HCT116 (cell line): ENCODE measurements around the gene TUBD1. TPM values are rescaled to one million over a fixed set of nuclear protein-coding genes. Genes with fewer than 3 reads are reported as not detected.

ENCODE experiments used
- ATAC-seq: fragments of 200-7000 bp; cut with Tn5 transposase; 2 replicates; pipeline ENCODE4 v1.9.1; 2020; ENCODE audit warnings: mild to moderate bottlenecking, moderate library complexity
- BruUV-seq: library from RNA; stranded (reverse); fragments of 400-500 nt; replicated peaks from 2 replicates; lab custom pipeline; 2021; lab: Mats Ljungman, UMichigan
- CTCF ChIA-PET: fragments of 300-600 bp; sonication (Branson Sonifier 250); formaldehyde crosslinking; loops from one replicate; lab custom pipeline; 2021; ENCODE audit warnings: antibody characterized with exemption; lab: Charles Lee
- POLR2A ChIA-PET: fragments of 300-600, 350-600 bp; sonication (Branson Sonifier 250); formaldehyde crosslinking; loops from one replicate; lab custom pipeline; 2021; ENCODE audit warnings: antibody characterized with exemption; lab: Charles Lee
- RAD21 ChIA-PET, 2 experiments: fragments of 300-600 bp; sonication (Branson Sonifier 250); formaldehyde crosslinking; loops; one replicate each; lab custom pipeline; 2023; ENCODE audit warnings: low total read pairs in 2 of 2; ENCODE audit not compliant: uncharacterized antibody in 2 of 2, unreplicated experiment in 2 of 2, low non-redundant PET in 1 of 2; lab: Charles Lee
- DNase-seq: peaks from one replicate; pipeline ENCODE4 v3.0.0-alpha.2; 2010; ENCODE audit warnings: low read depth, low spot score
- H2AFZ ChIP-seq: fragments of 200-600 bp; shearing (Covaris generic), sonication (generic); 2 replicates; pipeline ENCODE4 v1.6.1; 2017; ENCODE audit warnings: low read depth, mixed run types, mixed read lengths, antibody characterized with exemption, low read length; ENCODE audit not compliant: poor library complexity, severe bottlenecking
- H3K27ac ChIP-seq: 2 replicates; pipeline ENCODE4 v1.5.1; 2012; ENCODE audit warnings: low read depth, low read length
- H3K27me3 ChIP-seq: fragments of 200-600 bp; sonication (generic); 2 replicates; pipeline ENCODE4 v1.6.1; 2016; ENCODE audit warnings: mixed run types, low read length, mixed read lengths; ENCODE audit not compliant: insufficient read depth
- H3K36me3 ChIP-seq, 2 experiments: fragments of 200-500 bp in 1 of 2; fragments of 200-600 bp in 1 of 2; sonication (Bioruptor generic) in 1 of 2; sonication (generic) in 1 of 2; 2 replicates each; pipeline versions ENCODE4 v1.5.1 to v1.6.1; 2014 to 2016; ENCODE audit warnings: low read length in 2 of 2, inconsistent platforms in 1 of 2, mixed read lengths in 1 of 2, mixed run types in 1 of 2; ENCODE audit not compliant: insufficient read depth in 2 of 2, control insufficient read depth in 1 of 2
- H3K4me1 ChIP-seq, 2 experiments: fragments of 200-600 bp in 1 of 2; sonication (generic) in 1 of 2; 2 replicates each; pipeline versions ENCODE4 v1.5.1 to v1.6.1; 2012 to 2017; ENCODE audit warnings: low read length in 2 of 2, inconsistent platforms in 1 of 2, mild to moderate bottlenecking in 1 of 2, mixed read lengths in 1 of 2, mixed run types in 1 of 2, moderate library complexity in 1 of 2; ENCODE audit not compliant: insufficient read depth in 2 of 2, control insufficient read depth in 1 of 2
- H3K4me2 ChIP-seq: fragments of 200-600 bp; sonication (generic); 2 replicates; pipeline ENCODE4 v1.6.1; 2017; ENCODE audit warnings: mixed run types, low read length, mixed read lengths
- H3K4me3 ChIP-seq, 2 experiments: fragments of 200-600 bp in 1 of 2; sonication (generic) in 1 of 2; replicated peaks in 1 of 2; 2 replicates each; pipeline ENCODE4 v1.5.1; 2011 to 2016; ENCODE audit warnings: low read length in 2 of 2, control low read depth in 1 of 2, low read depth in 1 of 2, mild to moderate bottlenecking in 1 of 2, mixed read lengths in 1 of 2, mixed run types in 1 of 2
- H3K79me2 ChIP-seq: fragments of 200-600 bp; sonication (generic); 2 replicates; pipeline ENCODE4 v1.6.1; 2017; ENCODE audit warnings: mild to moderate bottlenecking, mixed run types, low read length, moderate library complexity, mixed read lengths; ENCODE audit not compliant: insufficient read depth
- H3K9ac ChIP-seq: fragments of 200-600 bp; sonication (generic); 2 replicates; pipeline ENCODE4 v1.6.1; 2016; ENCODE audit warnings: low read length, mixed read lengths
- H3K9me2 ChIP-seq: fragments of 200-600 bp; sonication (generic), shearing (Covaris generic); 2 replicates; pipeline ENCODE4 v1.6.1; 2017; ENCODE audit warnings: mixed run types, mild to moderate bottlenecking, moderate library complexity; ENCODE audit not compliant: insufficient read depth
- H3K9me3 ChIP-seq, 2 experiments: fragments of 200-500 bp in 1 of 2; fragments of 200-600 bp in 1 of 2; sonication (Bioruptor generic) in 1 of 2; sonication (generic) in 1 of 2; 2 replicates each; pipeline ENCODE4 v1.6.1; 2014 to 2017; ENCODE audit warnings: low read length in 2 of 2, mixed read lengths in 2 of 2, inconsistent platforms in 1 of 2, low read depth in 1 of 2, mild to moderate bottlenecking in 1 of 2, mixed run types in 1 of 2, moderate library complexity in 1 of 2; ENCODE audit not compliant: control insufficient read depth in 1 of 2, insufficient read depth in 1 of 2
- H4K20me1 ChIP-seq: fragments of 200-600 bp; sonication (generic), shearing (Covaris generic); 2 replicates; pipeline ENCODE4 v1.6.1; 2017; ENCODE audit warnings: mixed run types, mild to moderate bottlenecking, moderate library complexity; ENCODE audit not compliant: insufficient read depth
- JUND ChIP-seq: IDR thresholded peaks from 2 replicates; pipeline ENCODE4 v1.6.1; 2012
- POLR2AphosphoS5 ChIP-seq: IDR thresholded peaks from 2 replicates; pipeline ENCODE4 v1.6.1; 2011; ENCODE audit warnings: mild to moderate bottlenecking, low read depth, low read length, moderate library complexity
- TCF7L2 ChIP-seq: IDR thresholded peaks from 2 replicates; pipeline ENCODE4 v1.7.0; 2011; ENCODE audit warnings: borderline replicate concordance, inconsistent platforms; ENCODE audit not compliant: insufficient read depth, insufficient read length; ENCODE audit errors: extremely low read depth
- YY1 ChIP-seq: IDR thresholded peaks from 2 replicates; pipeline ENCODE4 v1.6.1; 2011; ENCODE audit warnings: low read length, low read depth, moderate library complexity, mild to moderate bottlenecking; ENCODE audit not compliant: insufficient replicate concordance; ENCODE audit errors: extremely low read depth
- intact Hi-C: fragments of 100-400 bp; cut with micrococcal nuclease; formaldehyde crosslinking; loops from 2 replicates; pipeline ENCODE4 v1.10.0; 2022
- total RNA-seq: library from RNA; stranded (reverse); gene quantifications from one replicate; pipeline ENCODE4 v1.2.1, GENCODE V29; 2021; ENCODE audit not compliant: unreplicated experiment
- TF ChIP-seq, protein P1 (sequence below): IDR thresholded peaks from 2 replicates; pipeline ENCODE4 v1.6.1; 2011; ENCODE audit warnings: mild to moderate bottlenecking, low read length, moderate library complexity; ENCODE audit not compliant: insufficient replicate concordance; ENCODE audit errors: extremely low read depth
- TF ChIP-seq, protein P2 (sequence below): IDR thresholded peaks from 2 replicates; pipeline ENCODE4 v1.6.1; 2012; ENCODE audit warnings: low read depth

Gene TUBD1
- total RNA-seq, 1 experiment from 2014 or later = 13.0 TPM

DNA sequence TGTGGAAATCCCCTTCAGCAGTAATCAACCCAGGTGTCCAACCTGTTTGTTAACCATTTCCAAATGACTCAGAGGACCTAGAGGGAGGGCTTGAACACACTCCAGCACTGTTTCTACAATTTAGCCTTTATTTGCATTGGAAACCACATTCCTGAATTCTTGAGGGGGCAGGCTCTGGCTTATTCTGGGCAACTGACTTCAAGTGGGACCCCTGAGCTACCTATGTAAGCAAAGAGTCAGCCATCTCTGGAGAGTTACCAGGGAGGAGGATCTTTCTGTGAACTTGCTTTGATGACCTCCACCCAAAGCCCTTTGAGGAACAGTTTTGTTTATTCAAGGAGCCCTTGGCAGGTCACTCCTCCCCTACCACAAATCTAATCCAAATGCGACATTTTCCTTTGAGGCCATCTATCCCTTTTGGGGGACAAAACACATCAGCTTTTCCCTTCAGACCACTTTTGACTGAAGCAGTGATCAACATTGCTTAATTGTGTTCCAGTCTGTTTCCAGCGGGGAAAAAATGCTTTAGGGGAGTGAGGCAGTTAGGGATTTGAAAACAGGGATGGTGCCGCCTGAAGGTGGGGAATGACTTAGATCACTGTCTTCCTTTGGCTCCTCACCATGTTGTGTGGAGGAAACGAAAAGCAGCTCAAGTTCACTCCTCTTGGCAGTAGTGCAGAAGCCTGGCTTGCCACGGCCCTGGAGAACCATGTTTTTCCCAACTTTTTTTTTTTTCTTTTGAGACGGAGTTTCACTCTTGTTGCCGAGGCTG is 46.2 kb downstream of the TUBD1 start:
- no peaks in the 10 kb centered on the region for H4K20me1 ChIP-seq
- TF ChIP-seq, protein P1, sequence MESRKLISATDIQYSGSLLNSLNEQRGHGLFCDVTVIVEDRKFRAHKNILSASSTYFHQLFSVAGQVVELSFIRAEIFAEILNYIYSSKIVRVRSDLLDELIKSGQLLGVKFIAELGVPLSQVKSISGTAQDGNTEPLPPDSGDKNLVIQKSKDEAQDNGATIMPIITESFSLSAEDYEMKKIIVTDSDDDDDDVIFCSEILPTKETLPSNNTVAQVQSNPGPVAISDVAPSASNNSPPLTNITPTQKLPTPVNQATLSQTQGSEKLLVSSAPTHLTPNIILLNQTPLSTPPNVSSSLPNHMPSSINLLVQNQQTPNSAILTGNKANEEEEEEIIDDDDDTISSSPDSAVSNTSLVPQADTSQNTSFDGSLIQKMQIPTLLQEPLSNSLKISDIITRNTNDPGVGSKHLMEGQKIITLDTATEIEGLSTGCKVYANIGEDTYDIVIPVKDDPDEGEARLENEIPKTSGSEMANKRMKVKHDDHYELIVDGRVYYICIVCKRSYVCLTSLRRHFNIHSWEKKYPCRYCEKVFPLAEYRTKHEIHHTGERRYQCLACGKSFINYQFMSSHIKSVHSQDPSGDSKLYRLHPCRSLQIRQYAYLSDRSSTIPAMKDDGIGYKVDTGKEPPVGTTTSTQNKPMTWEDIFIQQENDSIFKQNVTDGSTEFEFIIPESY = no peak
- TF ChIP-seq, protein P2, sequence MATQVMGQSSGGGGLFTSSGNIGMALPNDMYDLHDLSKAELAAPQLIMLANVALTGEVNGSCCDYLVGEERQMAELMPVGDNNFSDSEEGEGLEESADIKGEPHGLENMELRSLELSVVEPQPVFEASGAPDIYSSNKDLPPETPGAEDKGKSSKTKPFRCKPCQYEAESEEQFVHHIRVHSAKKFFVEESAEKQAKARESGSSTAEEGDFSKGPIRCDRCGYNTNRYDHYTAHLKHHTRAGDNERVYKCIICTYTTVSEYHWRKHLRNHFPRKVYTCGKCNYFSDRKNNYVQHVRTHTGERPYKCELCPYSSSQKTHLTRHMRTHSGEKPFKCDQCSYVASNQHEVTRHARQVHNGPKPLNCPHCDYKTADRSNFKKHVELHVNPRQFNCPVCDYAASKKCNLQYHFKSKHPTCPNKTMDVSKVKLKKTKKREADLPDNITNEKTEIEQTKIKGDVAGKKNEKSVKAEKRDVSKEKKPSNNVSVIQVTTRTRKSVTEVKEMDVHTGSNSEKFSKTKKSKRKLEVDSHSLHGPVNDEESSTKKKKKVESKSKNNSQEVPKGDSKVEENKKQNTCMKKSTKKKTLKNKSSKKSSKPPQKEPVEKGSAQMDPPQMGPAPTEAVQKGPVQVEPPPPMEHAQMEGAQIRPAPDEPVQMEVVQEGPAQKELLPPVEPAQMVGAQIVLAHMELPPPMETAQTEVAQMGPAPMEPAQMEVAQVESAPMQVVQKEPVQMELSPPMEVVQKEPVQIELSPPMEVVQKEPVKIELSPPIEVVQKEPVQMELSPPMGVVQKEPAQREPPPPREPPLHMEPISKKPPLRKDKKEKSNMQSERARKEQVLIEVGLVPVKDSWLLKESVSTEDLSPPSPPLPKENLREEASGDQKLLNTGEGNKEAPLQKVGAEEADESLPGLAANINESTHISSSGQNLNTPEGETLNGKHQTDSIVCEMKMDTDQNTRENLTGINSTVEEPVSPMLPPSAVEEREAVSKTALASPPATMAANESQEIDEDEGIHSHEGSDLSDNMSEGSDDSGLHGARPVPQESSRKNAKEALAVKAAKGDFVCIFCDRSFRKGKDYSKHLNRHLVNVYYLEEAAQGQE = no peak
- TF ChIP-seq JUND (no peak), POLR2AphosphoS5 (peak; percentile 38; the same call in 1 of the 2 replicates), TCF7L2 (peak; percentile 89), YY1 (peak; percentile 60)
- no peaks in the 10 kb centered on the region for H3K27me3 ChIP-seq
- H3K36me3 ChIP-seq = no peaks in the 10 kb centered on the region
- H3K9me3 ChIP-seq = no peaks in the 10 kb centered on the region
- peak overlapping the region; percentile 68 for H3K4me2 ChIP-seq
- DNase-seq (peak; percentile 94), ATAC-seq (peak; percentile 30)
- no peak overlapping the region for H2AFZ ChIP-seq
- H3K4me3 ChIP-seq = peak overlapping the region; percentile 9 to 32; a peak in 3 of 4 replicates
- H3K27ac ChIP-seq = peak overlapping the region; percentile 97
- RAD21 ChIA-PET = interaction anchor here in 1 of 2 experiments (0.6 to 1.0 kb wide), 2 partner anchors 52 to 55 kb away, joined by 3 read pairs; no protein-coding TSS in a partner anchor
- intact Hi-C loops = no loop called here
- peak overlapping the region; percentile 92 for H3K9ac ChIP-seq
- POLR2A ChIA-PET = interaction anchor here (1.8 to 15.2 kb wide), 5 partner anchors 9 to 95 kb away, joined by 5 to 443 read pairs (median 10); no protein-coding TSS in a partner anchor
- no peaks in the 10 kb centered on the region for H3K79me2 ChIP-seq
- H3K9me2 ChIP-seq = no peaks in the 10 kb centered on the region
- CTCF ChIA-PET = interaction anchor here (0.9 to 2.7 kb wide), 4 partner anchors 13 to 190 kb away, joined by 3 to 20 read pairs (median 6); no protein-coding TSS in a partner anchor
- no TSS peak for BruUV-seq
- H3K4me1 ChIP-seq = peaks cover 76 to 97% of the 10 kb centered on the region in 2 experiments
